HFFc6 (cell line): ENCODE data around the gene THAP11. TPM values are rescaled to one million over a fixed set of nuclear protein-coding genes. Genes with fewer than 3 reads are reported as not detected.

Experiments used
- DNase-seq: peaks from one replicate; pipeline ENCODE4 v3.0.0-alpha.2; 2018
- H3K27ac Mint-ChIP-seq: 2 replicates; pipeline ENCODE4 v1.8.0; 2020; ENCODE audit warnings: mild to moderate bottlenecking, mixed read lengths
- H3K27me3 Mint-ChIP-seq: 2 replicates; pipeline ENCODE4 v1.8.0; 2021; ENCODE audit warnings: mild to moderate bottlenecking, moderate library complexity, mixed read lengths; ENCODE audit not compliant: insufficient read depth
- H3K36me3 Mint-ChIP-seq: 2 replicates; pipeline ENCODE4 v1.8.0; 2021; ENCODE audit warnings: low read depth, mixed read lengths
- H3K4me1 Mint-ChIP-seq: 2 replicates; pipeline ENCODE4 v1.8.0; 2020; ENCODE audit warnings: low read depth, mixed read lengths
- H3K4me3 Mint-ChIP-seq: 2 replicates; pipeline ENCODE4 v1.8.0; 2020; ENCODE audit warnings: mild to moderate bottlenecking, moderate library complexity, mixed read lengths
- H3K9me3 Mint-ChIP-seq: 2 replicates; pipeline ENCODE4 v1.8.0; 2020; ENCODE audit warnings: mild to moderate bottlenecking, mixed read lengths
- total RNA-seq, 6 experiments: library from RNA; stranded (reverse); fragmentation: NEBNext Ultra II Directional; extraction: Animal tissue kit (Norgen Biotek cat#: 25700); gene quantifications; 2 replicates in 1 of 6; 3 replicates in 5 of 6; pipeline ENCODE4 v1.2.3, GENCODE V29; 2021
- TF ChIP-seq, protein P1 (sequence below): fragments of 200-600 bp; sonication (generic); IDR thresholded peaks from 2 replicates; pipeline ENCODE4 v1.5.0; 2021; ENCODE audit warnings: antibody characterized with exemption, mild to moderate bottlenecking

Gene THAP11
- total RNA-seq, 6 experiments from 2014 or later = 15.1 to 18.6 (median 16.2) TPM

- H3K36me3 Mint-ChIP-seq = no peaks in the 10 kb centered on the region
- TF ChIP-seq, protein P1, sequence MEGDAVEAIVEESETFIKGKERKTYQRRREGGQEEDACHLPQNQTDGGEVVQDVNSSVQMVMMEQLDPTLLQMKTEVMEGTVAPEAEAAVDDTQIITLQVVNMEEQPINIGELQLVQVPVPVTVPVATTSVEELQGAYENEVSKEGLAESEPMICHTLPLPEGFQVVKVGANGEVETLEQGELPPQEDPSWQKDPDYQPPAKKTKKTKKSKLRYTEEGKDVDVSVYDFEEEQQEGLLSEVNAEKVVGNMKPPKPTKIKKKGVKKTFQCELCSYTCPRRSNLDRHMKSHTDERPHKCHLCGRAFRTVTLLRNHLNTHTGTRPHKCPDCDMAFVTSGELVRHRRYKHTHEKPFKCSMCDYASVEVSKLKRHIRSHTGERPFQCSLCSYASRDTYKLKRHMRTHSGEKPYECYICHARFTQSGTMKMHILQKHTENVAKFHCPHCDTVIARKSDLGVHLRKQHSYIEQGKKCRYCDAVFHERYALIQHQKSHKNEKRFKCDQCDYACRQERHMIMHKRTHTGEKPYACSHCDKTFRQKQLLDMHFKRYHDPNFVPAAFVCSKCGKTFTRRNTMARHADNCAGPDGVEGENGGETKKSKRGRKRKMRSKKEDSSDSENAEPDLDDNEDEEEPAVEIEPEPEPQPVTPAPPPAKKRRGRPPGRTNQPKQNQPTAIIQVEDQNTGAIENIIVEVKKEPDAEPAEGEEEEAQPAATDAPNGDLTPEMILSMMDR = no peak
- H3K27ac Mint-ChIP-seq = no peak overlapping the region
- H3K4me3 Mint-ChIP-seq = no peak overlapping the region
- no peaks in the 10 kb centered on the region for H3K9me3 Mint-ChIP-seq
- no peak for DNase-seq
- H3K4me1 Mint-ChIP-seq = peaks cover 18% of the 10 kb centered on the region
- no peaks in the 10 kb centered on the region for H3K27me3 Mint-ChIP-seq
Observed at GRCh38 chr16:67837811-67838210, 4.3 kb upstream of the THAP11 start.

GRCh38 chr16:67841198-67841815, 813 bp upstream of the THAP11 start:
- peaks cover 44% of the 10 kb centered on the region for H3K4me1 Mint-ChIP-seq
- DNase-seq = no peak
- H3K36me3 Mint-ChIP-seq = no peaks in the 10 kb centered on the region
- peak overlapping the region; percentile 95 for H3K27ac Mint-ChIP-seq
- H3K9me3 Mint-ChIP-seq = no peaks in the 10 kb centered on the region
- TF ChIP-seq, protein P1 = no peak
- no peaks in the 10 kb centered on the region; the same call in 1 of the 2 replicates for H3K27me3 Mint-ChIP-seq
- peak overlapping the region; percentile 90 for H3K4me3 Mint-ChIP-seq

GRCh38 chr16:67842509-67843342, 606 bp downstream of the THAP11 start:
- Mint-ChIP-seq H3K4me3 (peak overlapping the region; percentile 89), H3K4me1 (peaks cover 46% of the 10 kb centered on the region), H3K9me3 (no peaks in the 10 kb centered on the region), H3K36me3 (0 out of 2 replicates have a peak, but pooled peaks cover 3% of the 10 kb centered on the region), H3K27ac (peak overlapping the region; percentile 81), H3K27me3 (no peaks in the 10 kb centered on the region; the same call in 1 of the 2 replicates)
- TF ChIP-seq, protein P1 = peak; percentile 55; the same call in 1 of the 2 replicates
- peak; percentile 30 for DNase-seq

GRCh38 chr16:67843343-67843765, 1.2 kb downstream of the THAP11 start:
- Mint-ChIP-seq H3K4me3 (peak overlapping the region; percentile 89), H3K36me3 (0 out of 2 replicates have a peak, but pooled peaks cover 6% of the 10 kb centered on the region), H3K27ac (peak overlapping the region; percentile 81), H3K9me3 (no peaks in the 10 kb centered on the region), H3K4me1 (peaks cover 51% of the 10 kb centered on the region), H3K27me3 (no peaks in the 10 kb centered on the region; the same call in 1 of the 2 replicates)
- peak; percentile 21 for DNase-seq
- TF ChIP-seq, protein P1 = no peak

DNA sequence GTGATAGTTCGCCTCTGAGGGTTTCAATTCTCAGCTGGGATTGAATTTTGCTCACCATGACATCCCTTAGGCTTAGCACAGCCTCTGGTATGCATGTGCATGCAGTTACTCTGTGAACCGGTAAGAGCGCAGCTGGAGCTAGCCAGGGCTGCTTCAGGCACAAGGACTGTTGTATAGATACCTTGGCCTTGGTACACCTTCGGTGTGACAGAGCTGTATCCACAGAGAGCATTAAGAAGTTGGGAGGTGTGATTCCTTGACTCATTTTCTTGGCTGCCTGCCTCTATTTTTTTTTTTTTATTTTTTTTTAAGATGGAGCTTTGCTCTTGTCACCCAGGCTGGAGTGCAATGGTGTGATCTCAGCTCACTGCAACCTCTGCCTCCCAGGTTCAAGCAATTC, 2.4 kb downstream of the THAP11 start:
- TF ChIP-seq, protein P1 = peak; percentile 41; the same call in 1 of the 2 replicates
- peaks cover 55% of the 10 kb centered on the region for H3K4me1 Mint-ChIP-seq
- H3K36me3 Mint-ChIP-seq = peaks cover 6% of the 10 kb centered on the region; the same call in 1 of the 2 replicates
- DNase-seq = peak; percentile 49
- peak overlapping the region; percentile 81 for H3K27ac Mint-ChIP-seq
- H3K9me3 Mint-ChIP-seq = no peaks in the 10 kb centered on the region
- peak overlapping the region; percentile 89 for H3K4me3 Mint-ChIP-seq
- no peaks in the 10 kb centered on the region; the same call in 1 of the 2 replicates for H3K27me3 Mint-ChIP-seq
